HG02798 (cell line): ENCODE measurements around the gene RXFP1.

Source experiments
- ATAC-seq: cut with Tn5 transposase; IDR thresholded peaks from one replicate; pipeline ENCODE4 v1.9.1; 2021; ENCODE audit warnings: mild to moderate bottlenecking; ENCODE audit not compliant: unreplicated experiment, poor library complexity

The RXFP1 gene

DNA sequence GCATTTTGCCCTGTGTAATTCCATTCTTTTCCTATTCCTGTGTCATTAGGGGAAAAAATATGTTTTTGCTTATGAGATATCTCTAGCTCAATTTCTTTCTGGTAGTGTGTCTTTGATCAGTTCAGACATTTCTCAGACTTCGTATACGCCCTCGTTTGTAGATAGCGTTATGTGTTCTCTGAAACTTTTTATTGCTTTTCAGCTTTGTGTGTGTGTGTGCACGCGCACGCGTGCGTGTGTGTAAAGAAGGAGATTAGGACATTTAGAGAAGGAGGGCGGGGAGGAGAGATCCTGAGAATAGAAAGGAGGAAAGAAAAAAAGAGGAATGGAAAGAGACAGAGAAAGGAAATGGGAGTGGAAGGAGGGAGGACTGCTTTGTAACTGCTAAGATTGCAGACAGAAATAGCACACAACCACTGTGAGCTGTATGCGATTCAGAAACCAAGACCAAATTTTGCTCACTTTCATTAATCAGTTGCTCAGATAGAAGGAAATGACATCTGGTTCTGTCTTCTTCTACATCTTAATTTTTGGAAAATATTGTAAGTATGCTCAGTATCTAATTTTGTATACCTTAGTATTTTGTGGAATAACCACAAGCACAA lies at the start of gene RXFP1:
Gene RXFP1 (plus strand): TSS at position 399 of the 605 bp plus-strand sequence. CDS start 95 bp downstream, at position 494.
- ATAC-seq, result peak; percentile 50

- no peak for ATAC-seq
Observed at GRCh38 chr4:158481811-158482210, 39.9 kb upstream of the RXFP1 start.

DNA sequence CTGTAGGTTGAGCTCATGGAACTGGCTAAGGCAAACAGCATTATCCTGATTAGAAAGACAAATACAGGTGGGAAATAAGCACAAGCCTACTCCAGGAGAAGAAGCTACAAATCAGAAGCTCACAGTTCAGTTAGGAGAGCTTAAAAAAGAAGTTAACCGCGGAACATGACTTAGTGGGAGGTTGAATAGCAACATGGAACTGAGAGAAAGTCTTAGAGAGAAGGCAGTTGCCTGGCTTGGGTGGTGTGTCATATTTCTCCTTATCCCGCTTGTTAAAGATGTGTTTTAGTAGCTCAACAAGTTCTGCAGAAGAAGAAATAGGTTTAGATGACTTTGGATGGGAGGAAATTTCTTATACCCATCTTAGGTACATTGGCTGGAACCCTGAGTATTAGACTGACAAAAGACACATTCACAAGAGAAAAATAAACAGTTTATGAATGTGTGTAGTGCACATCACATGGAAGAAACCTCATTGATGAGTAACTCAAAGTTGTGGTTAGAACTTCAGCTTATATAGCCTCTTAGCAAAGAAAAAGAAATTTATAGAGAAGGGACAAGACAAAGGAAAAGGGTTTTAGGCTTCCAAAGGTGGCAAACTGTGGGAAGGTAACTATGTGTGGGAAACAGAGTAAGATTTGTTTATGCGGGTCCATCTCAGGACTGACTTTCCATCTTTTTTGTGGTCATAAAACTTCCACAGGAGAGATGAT lies 37.4 kb upstream of the RXFP1 start:
- ATAC-seq, result no peak

DNA sequence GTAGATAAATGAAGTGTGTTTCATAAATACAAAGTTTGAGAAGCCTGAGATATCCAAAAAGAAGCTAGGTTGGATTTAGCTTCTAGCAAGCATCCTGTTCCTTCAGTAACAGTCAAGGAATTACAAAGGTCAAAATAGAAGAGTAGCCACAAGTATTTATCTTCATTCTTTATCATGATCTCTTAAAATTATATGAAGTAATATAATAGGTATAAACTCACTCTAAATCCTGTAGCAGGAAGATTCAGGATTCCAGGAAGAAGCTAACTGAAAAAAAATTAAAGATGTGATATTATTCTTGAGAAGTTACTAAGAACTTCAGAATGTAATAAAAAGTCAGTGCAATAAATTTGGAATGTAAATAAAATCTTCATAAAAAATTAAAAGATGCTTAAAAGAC lies 31.1 kb upstream of the RXFP1 start:
- ATAC-seq, result no peak

DNA sequence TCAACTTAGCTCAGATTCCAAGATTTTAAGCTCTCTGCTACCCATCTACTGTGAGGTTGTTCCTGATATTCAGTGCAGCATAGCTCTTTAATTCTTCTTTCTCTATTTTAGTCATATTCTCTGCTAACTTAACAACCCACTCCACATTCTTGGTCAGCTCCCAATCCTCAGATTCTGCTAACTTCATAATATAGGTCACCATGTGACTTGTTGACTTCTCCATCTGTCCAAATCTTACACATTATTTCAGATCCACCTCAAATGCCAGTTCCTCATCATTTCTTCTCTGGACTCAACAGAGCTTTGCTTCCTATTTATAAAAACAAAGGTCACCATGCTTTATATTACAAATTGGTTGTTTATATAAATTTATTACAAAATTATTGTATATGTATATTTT lies 29.3 kb upstream of the RXFP1 start:
- no peak for ATAC-seq

- ATAC-seq, result peak; percentile 45
Observed at GRCh38 chr4:158496030-158496741, 25.5 kb upstream of the RXFP1 start.

DNA sequence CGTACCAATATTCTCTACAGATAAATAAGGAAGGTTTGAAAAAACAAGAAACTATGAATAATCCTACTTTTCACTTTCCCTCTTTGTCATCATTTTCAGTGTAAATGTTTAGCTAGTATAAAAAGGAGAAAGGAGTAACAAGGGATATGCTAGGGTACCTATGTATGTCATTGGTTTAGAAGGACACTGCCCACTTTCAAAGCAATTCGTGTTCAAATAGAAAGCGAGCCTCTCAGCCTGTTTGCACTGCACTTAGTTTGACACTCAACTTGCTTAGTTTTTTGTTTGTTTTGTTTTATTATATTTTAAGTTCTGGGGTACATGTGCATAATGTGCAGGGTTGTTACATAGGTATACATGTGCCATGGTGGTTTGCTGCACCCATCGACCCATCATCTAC lies 21.6 kb upstream of the RXFP1 start:
- ATAC-seq, result no peak

- ATAC-seq, result no peak
Observed at GRCh38 chr4:158513256-158513655, 8.4 kb upstream of the RXFP1 start.

DNA sequence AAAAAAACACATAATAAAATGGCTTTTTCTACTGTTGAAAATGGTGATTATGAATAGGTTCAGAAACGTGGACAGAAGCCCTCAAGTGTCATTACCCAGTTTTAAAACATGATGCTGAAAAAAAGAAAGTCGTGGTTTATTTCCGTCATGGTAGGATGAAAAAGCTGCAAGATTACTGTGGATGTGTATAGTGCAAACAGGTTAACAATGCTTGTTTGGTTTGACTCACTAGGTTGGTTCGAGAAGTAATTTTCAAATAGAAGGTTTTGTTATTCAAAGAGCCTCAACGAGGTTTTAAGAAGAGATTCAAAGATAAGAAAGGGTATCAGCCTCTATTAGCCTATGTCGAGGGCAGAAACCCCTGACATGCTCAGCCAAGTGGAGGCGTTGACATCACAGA lies 2.5 kb upstream of the RXFP1 start:
- no peak for ATAC-seq

- no peak for ATAC-seq
Observed at GRCh38 chr4:158523990-158524535, 2.4 kb downstream of the RXFP1 start.

DNA sequence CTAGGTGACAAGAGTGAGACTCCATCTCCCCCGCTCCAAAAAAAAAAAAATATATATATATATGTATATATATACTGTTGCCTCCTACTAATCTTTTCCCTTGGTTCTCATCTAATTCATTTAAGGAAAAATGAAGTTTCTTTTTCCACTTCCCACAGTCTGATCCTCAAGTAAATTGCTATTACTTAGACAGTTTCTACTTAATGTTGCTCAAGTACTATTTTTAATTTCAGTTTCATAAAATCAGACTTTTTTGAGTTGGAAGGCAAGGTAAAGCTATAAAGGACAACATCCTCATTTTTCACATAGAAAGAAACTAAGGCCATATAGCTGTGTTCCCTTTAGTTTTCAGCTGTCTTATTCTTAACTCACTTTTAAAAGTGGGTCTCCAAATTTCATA lies 5.8 kb downstream of the RXFP1 start:
- ATAC-seq, result no peak

GRCh38 chr4:158529505-158529904 lies 7.8 kb downstream of the RXFP1 start:
- ATAC-seq, result no peak

- ATAC-seq, result no peak
Observed at GRCh38 chr4:158530381-158530780, 8.7 kb downstream of the RXFP1 start.

DNA sequence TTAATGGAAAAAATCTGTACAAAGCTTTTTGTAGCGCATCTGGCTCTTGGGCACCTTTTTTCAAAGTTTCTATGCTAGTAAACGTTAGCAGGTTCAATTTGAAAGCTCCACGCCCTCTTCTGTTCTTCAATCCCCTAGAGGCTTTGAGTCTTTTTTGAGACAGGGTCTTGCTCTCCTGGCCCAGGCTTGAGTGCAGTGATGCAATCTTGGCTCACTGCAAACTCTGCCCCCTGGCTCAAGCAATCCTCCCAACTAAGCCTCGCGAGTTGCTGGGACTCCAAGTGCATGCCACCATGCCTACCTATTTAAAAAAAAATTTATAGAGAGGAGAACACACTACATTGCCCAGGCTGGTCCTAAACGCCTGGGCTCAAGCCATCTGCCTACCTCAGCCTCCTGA lies 9.2 kb downstream of the RXFP1 start:
- no peak for ATAC-seq

DNA sequence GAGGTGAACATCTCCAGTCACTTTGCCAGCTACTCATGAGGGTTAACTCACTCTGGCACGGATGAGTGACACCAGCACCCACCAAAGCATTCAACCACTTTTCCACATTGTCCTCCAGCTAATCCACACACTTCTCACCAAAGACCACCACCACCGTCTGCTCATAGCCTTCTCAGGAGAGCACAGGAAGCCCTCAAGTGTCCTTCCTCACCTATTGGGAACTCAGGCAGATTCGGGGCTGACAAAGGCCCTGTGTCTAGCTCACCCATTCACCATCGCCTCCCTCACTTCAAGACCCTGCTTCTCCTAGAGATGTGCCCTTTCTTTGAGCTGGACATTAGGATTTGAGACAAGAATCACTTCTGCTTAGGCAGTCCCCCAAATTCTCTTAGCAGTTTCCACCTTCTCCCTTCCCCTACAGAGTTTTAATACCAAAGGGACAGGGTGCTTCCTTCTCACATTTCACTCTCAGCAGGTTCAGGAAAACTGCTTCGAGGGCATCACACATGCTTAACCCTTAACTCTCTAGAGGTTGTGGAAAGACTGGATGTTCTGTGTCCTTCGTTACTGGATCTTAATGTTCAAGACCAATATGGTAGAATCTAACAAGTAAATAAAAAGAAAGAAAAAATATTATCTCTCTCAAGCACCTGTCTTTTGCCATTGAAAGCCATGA lies 11.0 kb downstream of the RXFP1 start:
- no peak for ATAC-seq

GRCh38 chr4:158534727-158535126 lies 13.0 kb downstream of the RXFP1 start:
- ATAC-seq, result no peak

GRCh38 chr4:158535130-158535614 lies 13.5 kb downstream of the RXFP1 start:
- ATAC-seq, result peak; percentile 40

DNA sequence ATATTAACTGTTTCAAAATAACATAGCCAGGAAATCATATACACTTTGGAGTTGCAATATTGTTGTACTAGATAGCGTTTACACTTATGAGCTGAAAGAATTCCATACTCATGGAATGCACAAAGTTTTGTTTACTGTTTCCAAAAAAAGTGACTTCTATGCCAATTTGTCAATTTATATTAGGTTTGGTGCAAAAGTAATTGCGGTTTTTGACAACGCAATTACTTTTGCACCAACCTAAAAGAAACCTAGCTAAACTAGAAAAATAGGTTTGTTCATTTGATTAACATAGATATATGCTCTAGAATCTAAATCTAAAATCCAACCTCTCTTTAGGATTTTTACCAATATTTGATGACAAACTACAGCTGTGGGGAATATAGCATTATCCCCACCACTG lies 15.2 kb downstream of the RXFP1 start:
- ATAC-seq, result no peak

DNA sequence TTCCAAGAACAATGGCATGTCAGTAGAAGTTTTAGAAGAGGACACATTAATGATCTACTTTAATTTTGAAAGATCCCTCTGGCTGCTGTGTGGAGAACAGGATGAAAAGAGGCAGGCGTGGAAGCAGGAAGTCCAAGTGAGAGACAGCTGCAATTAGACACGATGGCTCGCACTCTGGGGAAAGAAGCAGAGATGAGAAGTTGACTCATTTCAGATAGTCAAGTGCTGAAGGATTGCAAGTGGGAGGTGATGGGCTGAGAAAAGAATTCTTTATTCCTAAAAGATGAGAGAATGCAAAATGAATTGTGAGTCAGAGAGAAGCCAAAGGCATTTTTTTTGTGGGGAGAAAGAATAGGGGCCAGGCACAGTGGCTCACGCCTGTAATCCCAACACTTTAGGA lies 16.5 kb downstream of the RXFP1 start:
- no peak for ATAC-seq

GRCh38 chr4:158538911-158539310 lies 17.2 kb downstream of the RXFP1 start:
- ATAC-seq, result no peak
